HepG2 (cell line): Measurements from ENCODE around the gene NCF2. TPM values are rescaled to one million over a fixed set of nuclear protein-coding genes. Genes with fewer than 3 reads are reported as not detected.

Experiments used
- ATAC-seq: fragments of 200-7000 bp; cut with Tn5 transposase; 3 replicates; pipeline ENCODE4 v1.9.1; 2020; ENCODE audit warnings: mild to moderate bottlenecking, moderate library complexity
- BruUV-seq: library from RNA; stranded (reverse); fragments of 400-500 nt; replicated peaks from 2 replicates; lab custom pipeline; 2021; lab: Mats Ljungman, UMichigan
- CTCF ChIA-PET: fragments of 300-600 bp; formaldehyde crosslinking; extraction: SDS; loops from one replicate; lab custom pipeline; 2021; ENCODE audit warnings: low total read pairs, inconsistent platforms, low intra/inter-chr PET ratio; lab: Yijun Ruan, JAX
- POLR2A ChIA-PET: fragments of 350-600 bp; sonication (Branson Sonifier 250); formaldehyde crosslinking; loops from one replicate; lab custom pipeline; 2020; ENCODE audit warnings: antibody characterized with exemption, inconsistent platforms; lab: Yijun Ruan, JAX
- DNase-seq: peaks from one replicate; pipeline ENCODE4 v3.0.0-alpha.2; 2015; ENCODE audit warnings: low spot score
- FAIRE-seq: peaks from 3 replicates; lab custom pipeline; 2011; peaks lifted over from hg19 to GRCh38; lab: Jason Lieb, UNC
- H2AFZ ChIP-seq: one replicate; pipeline ENCODE4 v1.6.1; 2011; ENCODE audit warnings: low read length, inconsistent platforms
- H3K27ac ChIP-seq: fragments of 300-600 bp; 3 replicates; pipeline ENCODE4 v1.8.0; 2011; ENCODE audit warnings: mixed run types, mild to moderate bottlenecking, mixed read lengths, low read length, inconsistent platforms; ENCODE audit not compliant: insufficient read depth; ENCODE audit errors: extremely low read length
- H3K27me3 ChIP-seq, 2 experiments: fragments of 200-600 bp in 1 of 2; 2 replicates in 1 of 2; 3 replicates in 1 of 2; pipeline versions ENCODE4 v1.6.0 to v1.8.0; 2011; ENCODE audit warnings: low read length in 2 of 2, mild to moderate bottlenecking in 2 of 2, moderate library complexity in 2 of 2, inconsistent platforms in 1 of 2; ENCODE audit not compliant: insufficient read depth in 2 of 2, control insufficient read depth in 1 of 2
- H3K36me3 ChIP-seq, 2 experiments: fragments of 200-600 bp in 1 of 2; replicated peaks in 1 of 2; 2 replicates in 1 of 2; 3 replicates in 1 of 2; pipeline versions ENCODE4 v1.5.1 to v1.8.0; 2011; ENCODE audit warnings: low read length in 2 of 2, inconsistent platforms in 1 of 2; ENCODE audit not compliant: insufficient read depth in 2 of 2, control insufficient read depth in 1 of 2
- H3K4me1 ChIP-seq: 2 replicates; pipeline ENCODE4 v1.5.1; 2012; ENCODE audit warnings: low read length, inconsistent platforms; ENCODE audit not compliant: insufficient read depth
- H3K4me2 ChIP-seq: 2 replicates; pipeline ENCODE4 v1.6.0; 2011; ENCODE audit warnings: low read depth, low read length, inconsistent platforms
- H3K4me3 ChIP-seq, 3 experiments: fragments of 200-600 bp in 1 of 3; sonication (generic), shearing (Covaris generic) in 1 of 3; replicated peaks in 1 of 3; 2 replicates each; pipeline ENCODE4 v1.5.1; 2011 to 2016; ENCODE audit warnings: low read length in 3 of 3, inconsistent platforms in 2 of 3, low read depth in 2 of 3, mild to moderate bottlenecking in 2 of 3, control low read depth in 1 of 3, mixed read lengths in 1 of 3; ENCODE audit not compliant: insufficient read depth in 1 of 3
- H3K79me2 ChIP-seq: one replicate; pipeline ENCODE4 v1.6.1; 2011; ENCODE audit warnings: low read length, inconsistent platforms; ENCODE audit not compliant: insufficient read depth
- H3K9ac ChIP-seq: 2 replicates; pipeline ENCODE4 v1.6.0; 2011; ENCODE audit warnings: mild to moderate bottlenecking, low read depth, low read length, inconsistent platforms; ENCODE audit not compliant: insufficient read depth
- H3K9me3 ChIP-seq: 2 replicates; pipeline ENCODE4 v1.5.1; 2012; ENCODE audit warnings: mild to moderate bottlenecking, low read length
- H4K20me1 ChIP-seq: 2 replicates; pipeline ENCODE4 v1.6.0; 2011; ENCODE audit warnings: inconsistent platforms, mild to moderate bottlenecking, low read length, moderate library complexity; ENCODE audit not compliant: insufficient read depth
- ATF7-NPFF ChIP-seq: sonication (generic); formaldehyde crosslinking; IDR thresholded peaks from 2 replicates; pipeline ENCODE4 v1.8.1; 2023; ENCODE audit warnings: mild to moderate bottlenecking, low read depth, missing genetic modification reagents, moderate library complexity
- EP300 ChIP-seq, 3 experiments: sonication (generic) in 1 of 3; formaldehyde crosslinking in 1 of 3; IDR thresholded peaks; 2 replicates each; pipeline versions ENCODE4 v1.5.1 to v1.6.1; 2011 to 2020; ENCODE audit warnings: low read depth in 2 of 3, low read length in 2 of 3, borderline replicate concordance in 1 of 3, improper control_type of control experiment in 1 of 3, mild to moderate bottlenecking in 1 of 3, missing genetic modification reagents in 1 of 3, moderate library complexity in 1 of 3
- HDAC2 ChIP-seq: sonication (generic); formaldehyde crosslinking; IDR thresholded peaks from 2 replicates; pipeline ENCODE4 v1.4.0; 2020; ENCODE audit warnings: missing genetic modification reagents
- HOXA9 ChIP-seq: sonication (generic); formaldehyde crosslinking; IDR thresholded peaks from 2 replicates; pipeline ENCODE4 v1.8.1; 2022; ENCODE audit warnings: missing genetic modification reagents, mild to moderate bottlenecking, moderate library complexity, borderline replicate concordance
- KLF16 ChIP-seq, 2 experiments: sonication (generic) in 1 of 2; formaldehyde crosslinking in 1 of 2; IDR thresholded peaks; 2 replicates each; pipeline versions ENCODE4 v1.6.1 to v1.8.0; 2016 to 2023; ENCODE audit warnings: missing genetic modification reagents in 2 of 2, missing compliant biosample characterization in 1 of 2
- KLF9 ChIP-seq: IDR thresholded peaks from 2 replicates; pipeline ENCODE4 v1.6.1; 2016; ENCODE audit warnings: low read depth
- MAFF ChIP-seq: IDR thresholded peaks from 2 replicates; pipeline ENCODE4 v1.6.1; 2011; ENCODE audit warnings: low read depth, low read length, improper control_type of control experiment
- POLR2G ChIP-seq: fragments of 200-400 bp; formaldehyde crosslinking; IDR thresholded peaks from 2 replicates; pipeline ENCODE4 v1.6.1; 2018; ENCODE audit warnings: mild to moderate bottlenecking, low read depth, low read length, moderate library complexity
- SOX13 ChIP-seq, 3 experiments: fragments of 450-650 bp in 1 of 3; sonication (generic) in 1 of 3; formaldehyde crosslinking in 1 of 3; IDR thresholded peaks in 2 of 3; conservative IDR thresholded peaks in 1 of 3; 2 replicates each; pipeline versions ENCODE4 v1.5.0 to v1.6.1; 2016 to 2020; ENCODE audit warnings: antibody characterized with exemption in 1 of 3, mild to moderate bottlenecking in 1 of 3, missing compliant biosample characterization in 1 of 3, missing genetic modification reagents in 1 of 3, moderate library complexity in 1 of 3
- ZMAT3 ChIP-seq: sonication (generic); formaldehyde crosslinking; conservative IDR thresholded peaks from 2 replicates; pipeline ENCODE4 v1.7.0; 2021; ENCODE audit warnings: missing genetic modification reagents
- ZNF160 ChIP-seq: sonication (generic); formaldehyde crosslinking; IDR thresholded peaks from 2 replicates; pipeline ENCODE4 v1.8.0; 2022; ENCODE audit warnings: mild to moderate bottlenecking, inconsistent platforms, missing genetic modification reagents
- ZNF275 ChIP-seq: sonication (generic); formaldehyde crosslinking; IDR thresholded peaks from 2 replicates; pipeline ENCODE4 v1.8.0; 2022; ENCODE audit warnings: missing genetic modification reagents, mild to moderate bottlenecking, inconsistent platforms, borderline replicate concordance
- ZNF350 ChIP-seq: sonication (generic); formaldehyde crosslinking; IDR thresholded peaks from 2 replicates; pipeline ENCODE4 v1.4.0; 2020; ENCODE audit warnings: mild to moderate bottlenecking, low read depth, missing genetic modification reagents, borderline replicate concordance
- ZNF598 ChIP-seq: sonication (generic); formaldehyde crosslinking; IDR thresholded peaks from 2 replicates; pipeline ENCODE4 v1.5.1; 2020; ENCODE audit warnings: mild to moderate bottlenecking, missing genetic modification reagents, borderline replicate concordance
- ZNF703 ChIP-seq: sonication (generic); formaldehyde crosslinking; IDR thresholded peaks from 2 replicates; pipeline ENCODE4 v1.5.1; 2020; ENCODE audit warnings: missing genetic modification reagents, mild to moderate bottlenecking, moderate library complexity, borderline replicate concordance
- WGBS: methylation state at CpG from one replicate; pipeline ENCODE4 v1.1.6; 2017; ENCODE audit warnings: low lambda C conversion rate; 5-methylcytosine and 5-hydroxymethylcytosine counted together
- in situ Hi-C: cut with HindIII; loops from 2 replicates; pipeline ENCODE4 v1.10.0; 2017; ENCODE audit warnings: low pct_unique_long_range_greater_than_20kb; ENCODE audit not compliant: extremely low pct_ligation_motif_present
- intact Hi-C: fragments of 100-400 bp; cut with micrococcal nuclease; formaldehyde crosslinking; loops from one replicate; pipeline ENCODE4 v1.10.0; 2022; ENCODE audit not compliant: unreplicated experiment
- polyA plus RNA-seq, 8 experiments: library from polyadenylated mRNA; depleted of rRNA in 3 of 8; stranded (reverse) in 7 of 8; unstranded in 1 of 8; fragments of >200 nt; fragmentation: Illumina TruSeq in 4 of 8; extraction: Trizol in 4 of 8; gene quantifications; 2 replicates each; pipeline versions ENCODE4 v1.2.1 to v1.2.3, GENCODE V29; 2011 to 2016; ENCODE audit warnings: low read depth in 4 of 8, missing spikeins in 1 of 8, mixed read lengths in 1 of 8; ENCODE audit not compliant: insufficient read depth in 1 of 8
- total RNA-seq, 5 experiments: library from RNA; depleted of rRNA; stranded (reverse); fragments of >200 nt; fragmentation: Illumina TruSeq; extraction: Trizol; gene quantifications; 2 replicates each; pipeline ENCODE4 v1.2.3, GENCODE V29; 2016; ENCODE audit warnings: low read depth in 1 of 5

The NCF2 gene
- total and polyA plus RNA-seq, 2 of the 13 experiments (the other 11 are each of a cell fraction or from before 2014, with no cell fraction given): 0.18 to 0.46 TPM

- 0 out of 4 replicates have a peak, but pooled peaks of 1 of the 2 experiments have one; percentile 25 for TF ChIP-seq EP300 (IDR thresholded peaks at IDR 0.05; ENCODE audit: low read depth in 2 of 2, low read length in 2 of 2)
- TF ChIP-seq EP300 (CRISPR knock-in tag; IDR thresholded peaks at IDR 0.05; ENCODE audit: borderline replicate concordance): no peak
- TF ChIP-seq ZNF350 (CRISPR knock-in tag): no peak
- TF ChIP-seq SOX13 (IDR thresholded peaks at IDR 0.05): no peak
- peak in 1 of 2 experiments; percentile 50; a peak in 1 of 4 replicates for TF ChIP-seq SOX13 (CRISPR knock-in tag; conservative IDR thresholded peaks at IDR 0.05 in 1 of 2, IDR thresholded peaks at IDR 0.05 in 1 of 2)
These were observed 41.9 kb upstream of the NCF2 start (continued) for GRCh38 chr1:183632114-183632513.

- Histone ChIP-seq H3K4me2 (no peak overlapping the region), H3K9ac (no peak overlapping the region), H3K36me3 (peaks cover 6 to 31% of the 10 kb centered on the region in 2 experiments), H3K27ac (no peak overlapping the region), H3K79me2 (peaks cover 29% of the 10 kb centered on the region), H2AFZ (no peak overlapping the region), H3K27me3 (no peaks in the 10 kb centered on the region; a peak in 1 of 5 replicates), H3K9me3 (no peaks in the 10 kb centered on the region), H3K4me3 (no peak overlapping the region), H3K4me1 (peaks cover 34% of the 10 kb centered on the region), H4K20me1 (peaks cover 2% of the 10 kb centered on the region; the same call in 1 of the 2 replicates)
- CTCF ChIA-PET: no interaction called here
- no peak for FAIRE-seq
- intact Hi-C loops: loop anchor here (10.0 kb wide), 1 partner anchor 54 kb away; no protein-coding TSS in a partner anchor
- BruUV-seq: no TSS peak
- WGBS: 93% methylated on average over 2 of the region's 2 CpGs
- POLR2A ChIA-PET: no interaction called here
- no peak for TF ChIP-seq ZNF160
- no peak for TF ChIP-seq ZNF598 (CRISPR knock-in tag)
- no peak for TF ChIP-seq HOXA9 (CRISPR knock-in tag)
- no peak for TF ChIP-seq MAFF
- TF ChIP-seq KLF16 (CRISPR knock-in tag; IDR thresholded peaks at IDR 0.05): no peak
- no peak for TF ChIP-seq HDAC2 (CRISPR knock-in tag)
- TF ChIP-seq POLR2G: no peak
- TF ChIP-seq KLF9: no peak
- TF ChIP-seq ZMAT3 (CRISPR knock-in tag): no peak
- no peak for TF ChIP-seq ZNF703
- TF ChIP-seq ZNF275 (CRISPR knock-in tag): no peak
- TF ChIP-seq ATF7-NPFF (CRISPR knock-in tag): no peak
- TF ChIP-seq, all 625 proteins: peak for 0
- no peak for ATAC-seq
- in situ Hi-C loops: no loop called here
- DNase-seq: no peak
These were observed 40.5 kb upstream of the NCF2 start for GRCh38 chr1:183630748-183631147.
